GM12878 (cell line): Measurements from ENCODE around the gene STARD13. TPM values are rescaled to one million over a fixed set of nuclear protein-coding genes. Genes with fewer than 3 reads are reported as not detected.
A peak's percentile ranks its signal among the peaks of the same experiment; 100 is the strongest.

Source experiments
- ASH2L ChIP-seq: fragments of 300-600, 200-600 bp; sonication (generic); IDR thresholded peaks from 2 replicates; pipeline ENCODE4 v1.6.1; 2017; ENCODE audit warnings: low read depth, mild to moderate bottlenecking, borderline replicate concordance
- BCL3 ChIP-seq: IDR thresholded peaks from 2 replicates; pipeline ENCODE4 v1.6.1; 2011; ENCODE audit warnings: borderline replicate concordance, low read depth, mild to moderate bottlenecking, moderate library complexity, low read length; ENCODE audit not compliant: insufficient read depth, poor library complexity, severe bottlenecking
- CEBPB ChIP-seq, 2 experiments: fragments of 150-350 bp in 1 of 2; IDR thresholded peaks; 2 replicates each; pipeline ENCODE4 v1.6.1; 2012 to 2014; ENCODE audit warnings: low read depth in 2 of 2, low read length in 2 of 2, borderline replicate concordance in 1 of 2, inconsistent platforms in 1 of 2
- CHD2 ChIP-seq: IDR thresholded peaks from 2 replicates; pipeline ENCODE4 v1.6.1; 2011; ENCODE audit warnings: low read depth, low read length, improper control_type of control experiment, borderline replicate concordance
- CHD4 ChIP-seq: fragments of 200-600 bp; sonication (generic); IDR thresholded peaks from 2 replicates; pipeline ENCODE4 v1.6.1; 2016; ENCODE audit warnings: mild to moderate bottlenecking
- FOS ChIP-seq: IDR thresholded peaks from 3 replicates; pipeline ENCODE4 v1.6.1; 2011; ENCODE audit warnings: borderline replicate concordance; ENCODE audit not compliant: insufficient read length; ENCODE audit errors: extremely low read depth
- GABPA ChIP-seq: IDR thresholded peaks from 2 replicates; pipeline ENCODE4 v1.6.1; 2014; ENCODE audit warnings: antibody characterized with exemption, low read depth, mild to moderate bottlenecking, inconsistent platforms
- IKZF2 ChIP-seq, 2 experiments: fragments of 450-650 bp; IDR thresholded peaks; 2 replicates each; pipeline ENCODE4 v1.6.1; 2017; ENCODE audit warnings: mild to moderate bottlenecking in 2 of 2, moderate library complexity in 2 of 2
- PML ChIP-seq: IDR thresholded peaks from 2 replicates; pipeline ENCODE4 v1.6.1; 2012; ENCODE audit warnings: low read length, inconsistent platforms
- POLR2AphosphoS5 ChIP-seq: IDR thresholded peaks from 2 replicates; pipeline ENCODE4 v1.6.1; 2011; ENCODE audit warnings: mild to moderate bottlenecking, low read length, inconsistent platforms
- POU2F2 ChIP-seq: IDR thresholded peaks from 3 replicates; pipeline ENCODE4 v1.6.1; 2011; ENCODE audit warnings: low read depth, mild to moderate bottlenecking, low read length, borderline replicate concordance
- RAD21 ChIP-seq: IDR thresholded peaks from 2 replicates; pipeline ENCODE4 v1.6.1; 2011; ENCODE audit warnings: mild to moderate bottlenecking, low read depth, low read length, moderate library complexity; ENCODE audit not compliant: insufficient read depth
- RB1 ChIP-seq: fragments of 450-650 bp; formaldehyde crosslinking; IDR thresholded peaks from 2 replicates; pipeline ENCODE4 v1.6.1; 2017; ENCODE audit warnings: mild to moderate bottlenecking, borderline replicate concordance
- REST ChIP-seq: IDR thresholded peaks from 2 replicates; pipeline ENCODE4 v1.6.1; 2012; ENCODE audit warnings: mild to moderate bottlenecking, low read depth, low read length
- SIX5 ChIP-seq: IDR thresholded peaks from 2 replicates; pipeline ENCODE4 v1.6.1; 2011; ENCODE audit warnings: mild to moderate bottlenecking, low read depth, low read length, moderate library complexity; ENCODE audit not compliant: severe bottlenecking
- SMAD5 ChIP-seq: IDR thresholded peaks from 2 replicates; pipeline ENCODE4 v1.6.1; 2016; ENCODE audit warnings: antibody characterized with exemption, low read depth
- SUZ12 ChIP-seq: fragments of 200-600 bp; sonication (generic); IDR thresholded peaks from one replicate; pipeline ENCODE4 v1.6.1; 2018; ENCODE audit warnings: antibody characterized with exemption, mild to moderate bottlenecking; ENCODE audit not compliant: unreplicated experiment
- USF1 ChIP-seq: IDR thresholded peaks from 2 replicates; pipeline ENCODE4 v1.6.1; 2011; ENCODE audit warnings: borderline replicate concordance, low read depth, mild to moderate bottlenecking, moderate library complexity, mixed read lengths, low read length; ENCODE audit not compliant: insufficient read depth; ENCODE audit errors: extremely low read length
- polyA plus RNA-seq, 11 experiments: library from polyadenylated mRNA; depleted of rRNA in 4 of 11; unstranded in 6 of 11; stranded (reverse) in 5 of 11; fragments of >200 nt; fragmentation: Nextera tagmentation in 4 of 11; fragmentation: Illumina TruSeq in 1 of 11; extraction: Ambion mirVana in 4 of 11; extraction: Trizol in 1 of 11; gene quantifications; 1 replicate in 1 of 11; 2 replicates in 10 of 11; pipeline versions ENCODE4 v1.2.1 to v1.2.3, GENCODE V29; 2011 to 2016; ENCODE audit warnings: inconsistent platforms in 2 of 11, missing spikeins in 2 of 11, low read depth in 1 of 11
- total RNA-seq, 4 experiments: library from RNA; depleted of rRNA in 3 of 4; stranded (reverse); fragments of >200 nt in 3 of 4; fragmentation: Illumina TruSeq in 1 of 4; extraction: Trizol in 1 of 4; gene quantifications; 2 replicates each; pipeline versions ENCODE4 v1.2.1 to v1.2.3, GENCODE V29; 2013 to 2021
- TF ChIP-seq, protein P1 (sequence below): fragments of 150-350 bp; IDR thresholded peaks from 2 replicates; pipeline ENCODE4 v1.6.1; 2016; ENCODE audit warnings: low read depth, low read length

STARD13 gene
- total and polyA plus RNA-seq, 10 of the 15 experiments (the other 5 are each of a cell fraction or from before 2014, with no cell fraction given): 4.0 to 41.6 (median 10.1) TPM

DNA sequence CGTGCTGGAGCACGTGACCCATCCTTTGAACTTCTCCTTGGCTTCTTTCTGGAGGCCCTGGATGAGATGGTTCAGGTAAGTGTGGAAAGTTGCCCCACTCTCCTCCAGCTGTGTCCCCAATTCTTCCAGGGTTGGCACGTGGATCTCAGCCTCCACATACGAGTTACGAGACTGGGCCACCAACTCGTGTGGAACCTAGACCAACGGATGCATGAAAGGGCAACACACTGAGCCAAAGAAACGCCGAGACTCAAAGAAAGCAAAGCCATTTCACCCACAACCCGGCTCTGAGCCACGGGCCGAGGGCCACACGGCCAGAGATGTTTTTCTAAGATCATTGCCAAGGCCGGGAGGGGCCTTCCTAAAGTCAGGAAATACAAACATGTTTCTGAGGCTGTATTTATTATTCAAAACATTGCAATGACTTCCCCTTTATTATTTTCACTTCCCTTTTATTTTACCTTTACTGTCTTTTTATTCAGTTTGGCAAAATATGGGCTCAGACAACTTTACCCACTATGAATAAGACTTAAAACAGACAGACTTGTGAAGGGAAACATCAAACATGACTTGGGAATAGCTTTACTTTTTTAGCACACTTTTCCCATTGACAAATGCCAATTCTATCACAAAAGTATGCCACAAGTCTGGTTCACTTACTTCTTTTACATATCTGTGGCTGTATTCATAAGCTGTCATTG, 174.7 kb downstream of the STARD13 start (continued):
- peak; percentile 24; the same call in 1 of the 2 replicates for TF ChIP-seq RAD21
- peak; percentile 93 to 97 for TF ChIP-seq IKZF2 (IDR thresholded peaks at IDR 0.05)
- TF ChIP-seq BCL3: no peak
- no peak for TF ChIP-seq SMAD5
- TF ChIP-seq POLR2AphosphoS5: 0 out of 2 replicates have a peak, but pooled peaks have one; percentile 33
- TF ChIP-seq, protein P1, sequence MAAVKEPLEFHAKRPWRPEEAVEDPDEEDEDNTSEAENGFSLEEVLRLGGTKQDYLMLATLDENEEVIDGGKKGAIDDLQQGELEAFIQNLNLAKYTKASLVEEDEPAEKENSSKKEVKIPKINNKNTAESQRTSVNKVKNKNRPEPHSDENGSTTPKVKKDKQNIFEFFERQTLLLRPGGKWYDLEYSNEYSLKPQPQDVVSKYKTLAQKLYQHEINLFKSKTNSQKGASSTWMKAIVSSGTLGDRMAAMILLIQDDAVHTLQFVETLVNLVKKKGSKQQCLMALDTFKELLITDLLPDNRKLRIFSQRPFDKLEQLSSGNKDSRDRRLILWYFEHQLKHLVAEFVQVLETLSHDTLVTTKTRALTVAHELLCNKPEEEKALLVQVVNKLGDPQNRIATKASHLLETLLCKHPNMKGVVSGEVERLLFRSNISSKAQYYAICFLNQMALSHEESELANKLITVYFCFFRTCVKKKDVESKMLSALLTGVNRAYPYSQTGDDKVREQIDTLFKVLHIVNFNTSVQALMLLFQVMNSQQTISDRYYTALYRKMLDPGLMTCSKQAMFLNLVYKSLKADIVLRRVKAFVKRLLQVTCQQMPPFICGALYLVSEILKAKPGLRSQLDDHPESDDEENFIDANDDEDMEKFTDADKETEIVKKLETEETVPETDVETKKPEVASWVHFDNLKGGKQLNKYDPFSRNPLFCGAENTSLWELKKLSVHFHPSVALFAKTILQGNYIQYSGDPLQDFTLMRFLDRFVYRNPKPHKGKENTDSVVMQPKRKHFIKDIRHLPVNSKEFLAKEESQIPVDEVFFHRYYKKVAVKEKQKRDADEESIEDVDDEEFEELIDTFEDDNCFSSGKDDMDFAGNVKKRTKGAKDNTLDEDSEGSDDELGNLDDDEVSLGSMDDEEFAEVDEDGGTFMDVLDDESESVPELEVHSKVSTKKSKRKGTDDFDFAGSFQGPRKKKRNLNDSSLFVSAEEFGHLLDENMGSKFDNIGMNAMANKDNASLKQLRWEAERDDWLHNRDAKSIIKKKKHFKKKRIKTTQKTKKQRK: no peak
- TF ChIP-seq GABPA: no peak
- no peak; the same call in 2 of the 3 replicates for TF ChIP-seq POU2F2
- peak; percentile 72 for TF ChIP-seq USF1
- TF ChIP-seq REST: no peak
- TF ChIP-seq RB1: no peak
- TF ChIP-seq CEBPB (IDR thresholded peaks at IDR 0.05; ENCODE audit: borderline replicate concordance in 1 of 2, low read depth in 2 of 2, low read length in 2 of 2): no peak
- 0 out of 2 replicates have a peak, but pooled peaks have one; percentile 44 for TF ChIP-seq PML
- no peak for TF ChIP-seq SUZ12
- no peak for TF ChIP-seq CHD2
- TF ChIP-seq ASH2L: no peak
- TF ChIP-seq FOS: no peak
- TF ChIP-seq CHD4: no peak
- TF ChIP-seq SIX5: no peak
